HepG2 (cell line): ENCODE measurements around the gene CTAG1B. TPM values are rescaled to one million over a fixed set of nuclear protein-coding genes. Genes with fewer than 3 reads are reported as not detected.
"Not testable (repeated sequence)": the region's sequence is repeated elsewhere in the genome, so short reads cannot be mapped to it uniquely, and the experiment has no call there.

Experiments used
- ATAC-seq: fragments of 200-7000 bp; cut with Tn5 transposase; 3 replicates; pipeline ENCODE4 v1.9.1; 2020; ENCODE audit warnings: mild to moderate bottlenecking, moderate library complexity
- BruUV-seq: library from RNA; stranded (reverse); fragments of 400-500 nt; replicated peaks from 2 replicates; lab custom pipeline; 2021; lab: Mats Ljungman, UMichigan
- CTCF ChIA-PET: fragments of 300-600 bp; formaldehyde crosslinking; extraction: SDS; loops from one replicate; lab custom pipeline; 2021; ENCODE audit warnings: low total read pairs, inconsistent platforms, low intra/inter-chr PET ratio; lab: Yijun Ruan, JAX
- POLR2A ChIA-PET: fragments of 350-600 bp; sonication (Branson Sonifier 250); formaldehyde crosslinking; loops from one replicate; lab custom pipeline; 2020; ENCODE audit warnings: antibody characterized with exemption, inconsistent platforms; lab: Yijun Ruan, JAX
- DNase-seq: peaks from one replicate; pipeline ENCODE4 v3.0.0-alpha.2; 2015; ENCODE audit warnings: low spot score
- FAIRE-seq: peaks from 3 replicates; lab custom pipeline; 2011; peaks lifted over from hg19 to GRCh38; lab: Jason Lieb, UNC
- H2AFZ ChIP-seq: one replicate; pipeline ENCODE4 v1.6.1; 2011; ENCODE audit warnings: low read length, inconsistent platforms
- H3K27ac ChIP-seq: fragments of 300-600 bp; 3 replicates; pipeline ENCODE4 v1.8.0; 2011; ENCODE audit warnings: mixed run types, mild to moderate bottlenecking, mixed read lengths, low read length, inconsistent platforms; ENCODE audit not compliant: insufficient read depth; ENCODE audit errors: extremely low read length
- H3K27me3 ChIP-seq, 2 experiments: fragments of 200-600 bp in 1 of 2; 2 replicates in 1 of 2; 3 replicates in 1 of 2; pipeline versions ENCODE4 v1.6.0 to v1.8.0; 2011; ENCODE audit warnings: low read length in 2 of 2, mild to moderate bottlenecking in 2 of 2, moderate library complexity in 2 of 2, inconsistent platforms in 1 of 2; ENCODE audit not compliant: insufficient read depth in 2 of 2, control insufficient read depth in 1 of 2
- H3K36me3 ChIP-seq, 2 experiments: fragments of 200-600 bp in 1 of 2; replicated peaks in 1 of 2; 2 replicates in 1 of 2; 3 replicates in 1 of 2; pipeline versions ENCODE4 v1.5.1 to v1.8.0; 2011; ENCODE audit warnings: low read length in 2 of 2, inconsistent platforms in 1 of 2; ENCODE audit not compliant: insufficient read depth in 2 of 2, control insufficient read depth in 1 of 2
- H3K4me1 ChIP-seq: 2 replicates; pipeline ENCODE4 v1.5.1; 2012; ENCODE audit warnings: low read length, inconsistent platforms; ENCODE audit not compliant: insufficient read depth
- H3K4me2 ChIP-seq: 2 replicates; pipeline ENCODE4 v1.6.0; 2011; ENCODE audit warnings: low read depth, low read length, inconsistent platforms
- H3K4me3 ChIP-seq, 3 experiments: fragments of 200-600 bp in 1 of 3; sonication (generic), shearing (Covaris generic) in 1 of 3; replicated peaks in 1 of 3; 2 replicates each; pipeline ENCODE4 v1.5.1; 2011 to 2016; ENCODE audit warnings: low read length in 3 of 3, inconsistent platforms in 2 of 3, low read depth in 2 of 3, mild to moderate bottlenecking in 2 of 3, control low read depth in 1 of 3, mixed read lengths in 1 of 3; ENCODE audit not compliant: insufficient read depth in 1 of 3
- H3K79me2 ChIP-seq: one replicate; pipeline ENCODE4 v1.6.1; 2011; ENCODE audit warnings: low read length, inconsistent platforms; ENCODE audit not compliant: insufficient read depth
- H3K9ac ChIP-seq: 2 replicates; pipeline ENCODE4 v1.6.0; 2011; ENCODE audit warnings: mild to moderate bottlenecking, low read depth, low read length, inconsistent platforms; ENCODE audit not compliant: insufficient read depth
- H3K9me3 ChIP-seq: 2 replicates; pipeline ENCODE4 v1.5.1; 2012; ENCODE audit warnings: mild to moderate bottlenecking, low read length
- H4K20me1 ChIP-seq: 2 replicates; pipeline ENCODE4 v1.6.0; 2011; ENCODE audit warnings: inconsistent platforms, mild to moderate bottlenecking, low read length, moderate library complexity; ENCODE audit not compliant: insufficient read depth
- CBX2 ChIP-seq, 2 experiments: fragments of 200-600 bp in 1 of 2; sonication (generic); formaldehyde crosslinking in 1 of 2; IDR thresholded peaks; 2 replicates each; pipeline versions ENCODE4 v1.7.0 to v1.8.1; 2018 to 2022; ENCODE audit warnings: low read depth in 2 of 2, low read length in 1 of 2, mild to moderate bottlenecking in 1 of 2, missing genetic modification reagents in 1 of 2
- POLR2G ChIP-seq: fragments of 200-400 bp; formaldehyde crosslinking; IDR thresholded peaks from 2 replicates; pipeline ENCODE4 v1.6.1; 2018; ENCODE audit warnings: mild to moderate bottlenecking, low read depth, low read length, moderate library complexity
- TRIM22 ChIP-seq: fragments of 450-650 bp; IDR thresholded peaks from 2 replicates; pipeline ENCODE4 v1.6.1; 2017
- WGBS: methylation state at CpG from one replicate; pipeline ENCODE4 v1.1.6; 2017; ENCODE audit warnings: low lambda C conversion rate; 5-methylcytosine and 5-hydroxymethylcytosine counted together
- in situ Hi-C: cut with HindIII; loops from 2 replicates; pipeline ENCODE4 v1.10.0; 2017; ENCODE audit warnings: low pct_unique_long_range_greater_than_20kb; ENCODE audit not compliant: extremely low pct_ligation_motif_present
- intact Hi-C: fragments of 100-400 bp; cut with micrococcal nuclease; formaldehyde crosslinking; loops from one replicate; pipeline ENCODE4 v1.10.0; 2022; ENCODE audit not compliant: unreplicated experiment
- polyA plus RNA-seq, 8 experiments: library from polyadenylated mRNA; depleted of rRNA in 3 of 8; stranded (reverse) in 7 of 8; unstranded in 1 of 8; fragments of >200 nt; fragmentation: Illumina TruSeq in 4 of 8; extraction: Trizol in 4 of 8; gene quantifications; 2 replicates each; pipeline versions ENCODE4 v1.2.1 to v1.2.3, GENCODE V29; 2011 to 2016; ENCODE audit warnings: low read depth in 4 of 8, missing spikeins in 1 of 8, mixed read lengths in 1 of 8; ENCODE audit not compliant: insufficient read depth in 1 of 8
- total RNA-seq, 5 experiments: library from RNA; depleted of rRNA; stranded (reverse); fragments of >200 nt; fragmentation: Illumina TruSeq; extraction: Trizol; gene quantifications; 2 replicates each; pipeline ENCODE4 v1.2.3, GENCODE V29; 2016; ENCODE audit warnings: low read depth in 1 of 5

Gene CTAG1B
- total and polyA plus RNA-seq, 2 of the 13 experiments (the other 11 are each of a cell fraction or from before 2014, with no cell fraction given) = not detected

DNA sequence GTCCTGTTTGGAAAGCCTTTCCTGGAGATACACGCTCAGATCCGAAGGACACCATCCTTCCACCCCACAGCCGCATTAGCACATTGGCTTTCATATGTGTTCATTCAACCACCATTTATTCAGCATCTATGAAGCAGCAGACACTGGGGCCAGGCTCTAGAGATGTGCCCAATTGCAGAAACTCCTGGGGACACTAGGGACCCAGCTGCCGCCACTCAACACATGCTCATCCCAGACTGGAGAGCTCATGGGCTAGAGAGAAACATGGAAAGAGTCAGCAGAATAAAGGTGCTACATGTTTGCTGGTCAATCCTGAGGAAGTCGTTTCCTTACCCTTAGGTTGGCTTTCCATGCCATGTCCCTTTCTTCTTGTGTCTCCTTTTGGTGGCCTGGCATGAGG, 26.6 kb downstream of the CTAG1B start:
- Histone ChIP-seq H2AFZ (no peak overlapping the region), H3K4me1 (no peaks in the 10 kb centered on the region), H3K9me3 (no peaks in the 10 kb centered on the region), H4K20me1 (no peaks in the 10 kb centered on the region), H3K27me3 (0 out of 5 replicates have a peak, but pooled peaks cover 0 to 6% of the 10 kb centered on the region in 2 experiments), H3K4me2 (no peak overlapping the region), H3K36me3 (no peaks in the 10 kb centered on the region), H3K27ac (no peak overlapping the region), H3K79me2 (no peaks in the 10 kb centered on the region), H3K4me3 (no peak overlapping the region), H3K9ac (no peak overlapping the region)
- DNase-seq (no peak), FAIRE-seq (no peak), ATAC-seq (no peak)
- ChIA-PET CTCF (no interaction called here), POLR2A (no interaction called here)
- intact Hi-C loops = no loop called here
- no TSS peak for BruUV-seq
- TF ChIP-seq TRIM22 = no peak
- no peak for TF ChIP-seq POLR2G
- TF ChIP-seq CBX2 (IDR thresholded peaks at IDR 0.05; ENCODE audit: low read depth, low read length) = no peak
- no peak for TF ChIP-seq CBX2 (CRISPR knock-in tag; IDR thresholded peaks at IDR 0.05; ENCODE audit: low read depth)
- in situ Hi-C loops = loop anchor here (25.0 kb wide), 1 partner anchor 245 kb away; the partner anchor contains the start of gene SMIM9
- 56% methylated on average over 3 of the region's 5 CpGs for WGBS

DNA sequence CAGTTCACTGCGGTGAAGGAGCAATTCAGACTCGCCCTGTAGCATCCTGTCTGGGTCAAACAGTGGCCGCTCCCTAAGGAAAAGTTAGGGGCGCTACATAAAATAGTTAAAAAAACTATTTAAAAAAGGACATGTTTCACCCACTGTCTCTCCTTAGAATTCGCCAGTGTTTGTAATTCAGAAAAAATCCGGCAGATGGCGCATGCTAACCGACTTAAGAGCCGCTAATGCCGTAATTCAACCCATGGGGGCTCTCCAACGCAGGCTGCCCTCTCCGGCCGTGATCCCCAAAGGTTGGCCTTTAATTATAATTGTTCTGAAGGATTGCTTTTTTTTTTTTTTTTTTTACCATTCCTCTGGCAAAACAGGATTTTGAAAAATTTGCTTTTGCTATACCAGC, 28.7 kb downstream of the CTAG1B start:
- H2AFZ ChIP-seq, DNase-seq, H3K4me1 ChIP-seq, H3K4me2 ChIP-seq, H4K20me1 ChIP-seq, H3K9ac ChIP-seq, FAIRE-seq, H3K36me3 ChIP-seq, POLR2A ChIA-PET, intact Hi-C loops, CTCF ChIA-PET, H3K27me3 ChIP-seq, H3K4me3 ChIP-seq, H3K9me3 ChIP-seq, H3K79me2 ChIP-seq, ATAC-seq, BruUV-seq, H3K27ac ChIP-seq: not testable (repeated sequence)
- in situ Hi-C loops = loop anchor here (25.0 kb wide), 1 partner anchor 247 kb away; the partner anchor contains the start of gene SMIM9
- no CpG with 5 or more reads among the region's 13 CpGs for WGBS

- H3K9me3 ChIP-seq, H2AFZ ChIP-seq, CTCF ChIA-PET, H3K4me1 ChIP-seq, H4K20me1 ChIP-seq, intact Hi-C loops, H3K27ac ChIP-seq, H3K4me2 ChIP-seq, H3K36me3 ChIP-seq, H3K4me3 ChIP-seq, POLR2A ChIA-PET, H3K27me3 ChIP-seq, FAIRE-seq, H3K79me2 ChIP-seq, ATAC-seq, H3K9ac ChIP-seq, BruUV-seq, DNase-seq: not testable (repeated sequence)
- in situ Hi-C loops = loop anchor here (25.0 kb wide), 1 partner anchor 253 kb away; the partner anchor contains the start of gene SMIM9
- WGBS = no CpG with 5 or more reads among the region's 39 CpGs
Measured at GRCh38 chrX:154584585-154585183, 34.4 kb downstream of the CTAG1B start, which contains the start of gene CTAG1A. Gene CTAG1A, plus strand, starts transcription at chrX:154585133. Its CDS starts 74 bp downstream, at chrX:154585207.
